Activated CD4-positive, alpha-beta T cell treated with anti-CD3 and anti-CD28 coated beads, Interleukin-10, Interleukin-2, amounts not matched to agents 100 ng/mL and 50 ng/mL, durations not matched to agents 16 hours and 8 hours (primary cell): ENCODE measurements around the gene KRT20.
A peak's percentile ranks its signal among the peaks of the same experiment; 100 is the strongest.
"Not testable (repeated sequence)": the region's sequence is repeated elsewhere in the genome, so short reads cannot be mapped to it uniquely, and the experiment has no call there.

Experiments used
- DNase-seq: peaks from one replicate; pipeline ENCODE4 v3.0.0-alpha.2; 2020

The KRT20 gene

DNA sequence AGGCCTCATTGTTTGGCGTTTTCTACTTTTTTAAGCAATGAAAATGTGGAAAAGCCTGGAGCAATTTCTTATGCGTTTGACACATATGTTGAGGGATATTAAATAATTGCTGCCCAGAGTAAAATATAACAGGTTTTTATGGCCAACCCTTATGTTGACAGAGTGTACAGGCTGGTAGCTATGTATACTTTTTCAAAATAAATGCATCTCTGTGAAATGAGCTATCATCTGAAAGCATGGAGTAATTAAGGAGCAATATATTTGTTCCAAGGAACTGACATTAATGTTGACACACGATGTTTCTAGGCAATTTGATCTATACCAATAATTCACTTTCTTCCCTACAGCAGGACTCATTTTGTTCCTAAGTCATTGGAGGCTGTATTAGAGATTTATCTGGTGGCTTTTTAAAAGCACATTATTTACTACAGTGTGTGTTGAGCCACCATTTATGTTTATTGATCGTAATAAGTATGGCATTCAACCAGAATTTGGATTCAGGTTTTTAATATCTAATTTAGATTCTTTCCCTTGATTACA lies 11.9 kb upstream of the KRT20 start:
- no peak for DNase-seq

GRCh38 chr17:40895106-40895730 lies 10.2 kb upstream of the KRT20 start:
- DNase-seq: no peak

- no peak for DNase-seq
Measured at GRCh38 chr17:40888196-40888720, 3.2 kb upstream of the KRT20 start.

DNA sequence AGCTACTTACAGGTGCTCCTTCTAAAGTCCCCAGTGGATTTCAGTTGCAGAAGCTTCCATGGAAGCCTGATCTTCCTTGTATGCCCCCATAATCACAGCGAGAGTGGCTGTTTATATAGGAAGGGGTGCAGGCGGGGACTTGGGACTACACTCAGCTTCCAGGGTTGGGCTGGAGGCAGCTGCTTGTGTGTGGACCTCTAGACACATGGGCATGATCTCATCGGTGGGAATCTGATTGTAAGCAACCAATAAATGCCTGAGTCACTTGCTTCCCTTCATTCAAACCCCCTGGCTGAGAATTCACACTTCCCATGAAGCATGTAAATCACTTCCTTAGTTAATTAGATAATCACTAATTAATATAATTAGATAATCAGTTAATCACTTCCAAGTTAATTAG lies 1.0 kb upstream of the KRT20 start:
- DNase-seq: no peak

DNA sequence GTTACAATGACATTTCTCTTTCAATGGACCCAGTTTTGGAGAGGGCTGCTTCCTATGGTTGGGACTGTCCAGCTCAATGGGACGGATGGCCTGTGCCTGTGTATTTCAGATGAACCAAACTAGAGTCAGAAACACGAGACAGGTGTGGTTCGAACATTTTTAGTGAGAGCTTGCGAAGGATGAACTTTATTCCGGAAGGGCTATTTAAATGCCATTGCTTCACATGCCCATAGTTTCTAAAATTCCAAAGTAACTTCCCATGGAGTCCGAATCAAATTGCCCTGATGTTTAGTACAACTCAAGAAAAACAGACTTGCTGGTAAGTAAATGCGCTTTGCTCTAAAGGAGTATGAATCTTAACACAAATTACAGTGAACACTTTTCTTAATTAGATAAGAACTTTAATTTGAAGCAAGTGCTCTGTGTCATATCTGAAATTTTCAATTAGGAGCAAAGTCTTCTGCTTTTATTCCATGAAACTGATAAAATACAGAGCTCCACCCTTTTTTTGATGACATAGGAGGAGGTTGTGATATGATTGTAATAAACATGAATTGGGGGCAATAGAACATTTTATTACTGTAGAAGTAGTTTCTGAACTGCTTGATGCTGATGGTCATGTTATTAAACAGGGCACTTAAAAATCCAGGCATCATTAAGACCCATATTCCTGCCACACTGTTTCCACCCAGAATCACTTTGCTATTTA lies 1.3 kb downstream of the KRT20 start:
- DNase-seq: no peak

DNA sequence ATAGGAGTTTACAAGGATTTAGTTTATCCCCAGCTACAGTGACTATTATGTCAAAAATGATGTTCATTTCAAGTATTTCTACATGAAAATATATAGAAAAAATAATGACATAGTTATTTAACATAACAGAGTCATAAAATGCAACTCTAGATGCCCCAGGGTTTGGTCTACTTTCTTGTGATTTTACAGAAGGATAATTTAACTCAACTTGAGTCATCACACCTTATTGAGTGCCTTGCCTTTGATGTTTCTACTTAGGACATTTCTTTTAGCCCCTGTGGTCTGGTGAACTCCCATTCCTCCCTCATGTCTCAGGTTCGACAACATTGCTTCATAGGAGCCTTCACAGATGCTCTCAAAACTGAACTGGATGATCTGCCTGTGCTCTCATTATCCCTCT lies 2.0 kb downstream of the KRT20 start:
- DNase-seq: no peak

DNA sequence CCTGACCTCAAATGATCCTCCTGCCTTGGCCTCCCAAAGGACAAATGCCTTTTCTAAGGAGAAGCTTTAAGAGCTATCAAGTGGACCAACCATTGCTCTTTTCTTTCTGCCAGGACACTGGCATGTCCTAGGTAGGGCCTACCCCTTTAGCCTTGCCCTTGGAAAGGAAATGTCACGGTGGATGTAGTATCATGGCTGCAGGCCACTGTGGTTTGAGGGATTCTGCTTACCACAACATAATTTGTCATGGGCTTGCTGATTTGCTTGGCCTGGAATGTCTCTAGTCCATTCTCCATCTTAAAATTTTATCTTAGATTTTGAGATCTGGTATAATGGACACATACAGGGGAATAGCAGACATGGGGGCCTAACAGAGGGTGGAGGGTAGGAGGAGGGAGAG lies 6.0 kb downstream of the KRT20 start:
- no peak for DNase-seq

- no peak for DNase-seq
Measured at GRCh38 chr17:40878044-40878443, 7.0 kb downstream of the KRT20 start.

DNA sequence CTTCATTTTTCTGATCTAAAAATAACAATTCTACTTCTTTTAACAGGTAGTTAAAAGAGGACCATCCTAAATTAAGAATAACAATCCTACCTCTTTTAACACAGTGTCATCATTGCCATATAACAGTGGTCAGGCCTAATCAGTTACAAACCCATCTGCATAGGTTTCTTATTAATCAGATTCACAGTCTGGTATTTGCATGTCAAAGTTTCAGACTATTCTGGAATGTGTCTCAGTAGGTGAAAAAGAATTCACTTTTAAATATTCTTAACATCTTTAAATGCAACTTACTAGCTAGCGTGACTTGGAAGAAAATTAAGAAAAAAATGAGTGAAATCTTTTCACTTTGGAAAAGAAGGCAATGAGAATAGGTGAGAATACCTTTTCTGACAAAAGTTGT lies 11.2 kb downstream of the KRT20 start:
- no peak for DNase-seq

DNA sequence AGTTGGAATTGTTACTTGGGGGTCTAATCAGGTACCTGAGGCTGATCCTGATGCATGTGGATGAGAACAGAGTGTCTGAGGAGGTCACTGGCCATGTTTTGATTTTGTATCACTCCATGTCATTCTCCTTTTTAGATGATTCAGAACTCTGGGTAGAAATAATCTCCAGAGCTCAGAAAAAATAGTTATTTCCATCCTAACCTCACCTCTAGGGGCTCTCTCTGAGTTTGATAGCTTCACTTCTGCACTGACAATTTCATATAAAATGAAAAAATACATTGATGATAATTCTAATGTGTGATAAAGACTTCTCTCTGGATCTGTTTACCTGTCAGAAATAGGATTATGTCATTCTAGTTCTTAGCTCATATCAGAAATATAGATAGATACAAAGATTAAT lies 11.8 kb downstream of the KRT20 start:
- no peak for DNase-seq

DNA sequence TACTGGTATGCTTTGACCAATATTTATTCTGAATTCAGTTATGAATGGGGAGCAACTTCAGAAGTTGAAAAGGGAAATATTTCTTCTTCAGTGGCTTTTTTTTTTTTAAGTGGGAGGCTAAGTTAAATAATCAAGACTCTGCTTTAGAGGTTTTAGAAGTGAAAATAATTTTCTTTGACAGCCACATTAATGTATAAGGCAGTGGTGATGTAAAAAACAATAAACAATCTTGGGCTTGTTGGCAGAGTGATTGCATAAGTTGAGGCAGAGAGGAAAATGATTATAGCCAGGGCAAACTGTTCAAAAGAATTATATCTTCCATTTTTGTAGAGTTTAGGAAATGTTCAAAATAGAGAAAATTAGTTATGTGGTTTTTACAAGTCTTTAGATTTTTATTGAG lies 12.6 kb downstream of the KRT20 start:
- no peak for DNase-seq

DNA sequence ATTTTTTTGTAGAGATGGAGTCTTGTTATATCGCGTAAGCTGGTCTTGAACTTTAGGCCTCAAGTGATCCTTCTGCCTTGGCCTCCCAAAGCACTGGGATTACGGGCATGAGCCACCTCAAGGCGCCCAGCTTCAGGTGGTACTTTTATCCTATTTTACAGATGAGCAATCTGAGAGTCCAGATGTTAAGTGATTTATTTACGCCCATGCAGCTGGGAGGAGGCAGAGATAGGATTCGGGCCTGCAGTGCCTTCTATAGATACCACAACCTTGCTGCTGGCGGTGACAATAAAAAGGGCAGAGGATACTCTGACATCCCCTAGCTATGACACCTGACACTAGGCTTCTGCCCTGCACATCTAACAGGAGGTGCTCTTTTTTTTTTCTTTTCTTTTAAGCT lies 13.7 kb downstream of the KRT20 start:
- no peak for DNase-seq

DNA sequence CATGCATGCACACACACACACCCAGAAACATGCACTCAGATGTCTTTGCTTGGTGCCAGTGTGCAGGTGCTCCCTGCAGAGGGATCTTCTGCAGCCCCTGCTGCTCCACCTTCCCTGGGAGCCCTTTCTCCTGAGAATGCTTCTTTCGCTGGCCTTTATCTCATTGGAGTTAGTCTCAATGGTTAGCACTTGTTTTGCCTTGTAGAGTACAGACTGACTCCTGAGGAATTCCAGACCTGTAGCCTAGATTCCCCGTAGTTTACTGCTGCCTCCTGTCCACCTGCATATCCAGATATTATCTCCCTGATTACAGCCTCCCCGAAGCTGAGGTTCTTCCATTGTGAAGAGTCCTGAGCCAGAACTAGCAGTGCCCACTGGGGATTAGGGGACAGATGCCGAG lies 14.9 kb downstream of the KRT20 start:
- DNase-seq: no peak

GRCh38 chr17:40866838-40867237 lies 18.2 kb downstream of the KRT20 start, which contains the start of gene KRT12:
Gene KRT12 (minus strand): TSS chr17:40867223. CDS start chr17:40867186, 37 bp downstream.
- no peak for DNase-seq

DNA sequence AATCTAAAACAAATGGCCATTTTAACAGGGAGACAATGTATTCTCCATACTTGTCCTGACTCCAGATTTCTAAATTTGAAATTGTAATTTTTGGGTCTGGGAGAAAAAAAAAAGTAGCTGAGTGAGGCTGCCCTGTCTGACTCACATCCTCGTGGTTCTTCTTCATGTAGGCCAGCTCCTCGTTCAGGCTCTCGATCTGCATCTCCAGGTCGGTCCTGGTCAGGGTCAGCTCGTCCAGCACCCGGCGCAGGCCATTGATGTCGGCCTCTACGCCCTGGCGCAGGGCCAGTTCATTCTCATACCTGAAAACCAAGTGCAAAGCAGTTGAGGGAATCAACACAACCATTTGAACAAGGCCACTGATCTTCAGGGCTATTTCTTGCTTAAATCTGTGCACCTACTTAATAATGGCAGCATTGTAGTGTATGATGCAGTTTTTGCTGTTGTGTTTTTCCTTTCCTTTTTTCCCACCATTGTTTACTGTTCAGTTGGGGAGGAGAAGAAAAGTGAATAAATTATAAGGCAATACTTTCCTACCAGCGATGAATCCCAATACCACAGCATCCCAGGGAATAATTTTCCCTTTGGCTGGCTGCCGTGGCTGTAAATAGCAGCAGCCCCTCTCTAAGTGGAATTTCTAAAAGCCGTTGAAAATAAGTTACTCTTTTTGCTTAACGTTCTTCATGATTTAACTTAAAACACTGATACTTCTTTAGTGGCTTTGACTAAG lies 20.2 kb downstream of the KRT20 start:
- no peak for DNase-seq

DNA sequence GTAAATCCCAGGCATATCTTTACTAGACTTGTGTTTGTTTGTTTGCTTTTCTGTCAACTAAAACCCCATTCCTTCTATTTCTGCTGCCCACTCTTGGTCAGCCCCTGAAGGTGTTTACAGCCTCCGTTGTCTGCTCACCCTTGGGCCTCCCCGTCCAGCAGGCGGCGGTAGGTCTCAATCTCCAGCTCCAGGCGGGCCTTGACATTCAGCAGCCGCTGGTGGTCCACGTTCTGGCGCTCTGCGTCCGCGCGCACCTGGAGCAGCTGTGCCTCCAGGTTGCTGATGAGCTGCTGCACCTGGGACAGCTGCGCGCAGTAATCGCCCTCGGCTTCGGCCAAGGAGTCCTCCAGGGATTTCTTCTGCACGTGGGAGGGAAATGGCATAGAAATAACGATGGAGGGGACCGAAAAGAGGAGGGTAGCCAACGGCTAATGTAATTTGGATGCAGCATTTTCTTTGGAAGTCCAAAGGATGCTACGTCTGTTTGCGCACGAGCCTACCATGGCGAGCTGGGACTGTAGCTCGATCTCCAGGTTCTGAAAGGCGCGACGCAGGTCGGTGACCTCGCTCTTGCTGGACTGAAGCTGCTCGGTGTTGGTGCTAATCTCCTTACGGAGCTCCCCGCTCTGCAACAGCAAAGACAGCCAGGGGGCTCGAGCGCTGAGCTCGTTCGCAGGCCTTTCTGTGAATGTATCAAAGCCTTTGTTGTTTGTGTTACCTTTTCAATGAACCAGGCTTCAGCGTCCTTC lies 21.9 kb downstream of the KRT20 start:
- DNase-seq: no peak

- DNase-seq: no peak
Measured at GRCh38 chr17:40859536-40859935, 25.5 kb downstream of the KRT20 start.

DNA sequence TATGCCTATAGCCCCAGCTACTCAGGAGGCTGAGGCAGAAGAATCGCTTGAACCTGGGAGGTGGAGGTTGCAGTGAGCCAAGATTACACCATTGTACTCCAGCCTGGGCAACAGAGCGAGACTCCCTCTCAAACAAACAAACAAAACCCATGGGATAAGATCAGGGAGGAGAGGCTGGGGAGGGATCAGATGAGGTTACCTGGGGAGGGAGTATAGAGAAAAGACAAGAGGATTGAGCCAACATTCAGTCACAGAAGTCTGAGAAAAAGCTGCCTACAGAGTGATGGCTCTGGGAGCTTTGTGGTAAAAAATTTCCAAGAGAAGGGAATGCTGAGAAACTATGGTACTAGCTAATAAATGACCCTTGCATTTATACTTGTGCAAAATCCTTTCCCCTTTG lies 26.4 kb downstream of the KRT20 start:
- not testable (repeated sequence) for DNase-seq

DNA sequence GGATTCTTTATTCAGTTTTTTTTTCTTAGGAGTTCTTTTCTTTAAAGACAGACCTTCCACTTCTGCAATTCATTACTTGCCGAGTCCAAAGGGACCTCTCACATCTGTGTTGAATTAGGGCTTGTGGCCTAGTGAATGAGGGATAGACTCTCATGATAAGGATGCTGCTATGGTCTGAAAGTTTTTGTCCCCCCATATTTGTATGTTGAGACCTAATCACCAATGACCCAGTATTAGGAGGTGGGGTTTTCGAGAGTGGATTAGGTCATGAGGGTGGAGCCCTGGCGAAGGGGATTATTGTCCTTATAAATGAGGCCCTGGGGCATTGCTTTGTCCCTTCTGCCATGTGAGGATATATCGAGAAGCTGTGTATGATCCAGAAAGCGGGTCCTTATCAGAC lies 27.5 kb downstream of the KRT20 start:
- DNase-seq: no peak

DNA sequence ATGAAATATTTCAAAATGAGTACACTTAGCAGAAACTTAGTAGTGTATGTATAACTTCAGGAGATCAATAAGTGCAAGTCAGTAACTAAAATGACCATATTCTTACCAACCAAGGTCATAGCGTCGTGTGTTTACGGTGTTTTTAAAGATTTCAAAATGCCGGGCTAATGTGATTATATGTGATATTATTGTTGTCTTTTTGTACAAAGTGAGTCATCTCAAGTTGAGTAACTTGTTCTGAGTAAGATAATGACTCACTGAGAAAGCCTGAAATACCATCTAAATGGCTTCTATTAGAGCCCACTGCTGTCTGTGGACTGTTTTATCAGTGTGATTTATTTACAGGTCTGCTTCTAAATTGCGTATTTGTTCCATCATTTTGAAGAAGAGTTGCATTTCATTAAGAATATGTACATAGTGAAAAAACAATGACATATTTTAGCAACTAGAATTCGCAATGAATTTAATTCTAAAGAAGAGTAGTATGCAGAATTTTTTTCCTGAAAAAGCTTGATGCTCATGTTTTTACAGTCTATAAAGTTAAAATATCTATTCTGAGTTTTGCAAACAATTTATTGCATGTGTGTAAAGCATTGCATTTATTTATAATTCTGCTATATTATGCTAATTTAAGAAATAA lies 30.7 kb downstream of the KRT20 start:
- peak; percentile 11 for DNase-seq

- DNase-seq: no peak
Measured at GRCh38 chr17:40852364-40852763, 32.7 kb downstream of the KRT20 start.

DNA sequence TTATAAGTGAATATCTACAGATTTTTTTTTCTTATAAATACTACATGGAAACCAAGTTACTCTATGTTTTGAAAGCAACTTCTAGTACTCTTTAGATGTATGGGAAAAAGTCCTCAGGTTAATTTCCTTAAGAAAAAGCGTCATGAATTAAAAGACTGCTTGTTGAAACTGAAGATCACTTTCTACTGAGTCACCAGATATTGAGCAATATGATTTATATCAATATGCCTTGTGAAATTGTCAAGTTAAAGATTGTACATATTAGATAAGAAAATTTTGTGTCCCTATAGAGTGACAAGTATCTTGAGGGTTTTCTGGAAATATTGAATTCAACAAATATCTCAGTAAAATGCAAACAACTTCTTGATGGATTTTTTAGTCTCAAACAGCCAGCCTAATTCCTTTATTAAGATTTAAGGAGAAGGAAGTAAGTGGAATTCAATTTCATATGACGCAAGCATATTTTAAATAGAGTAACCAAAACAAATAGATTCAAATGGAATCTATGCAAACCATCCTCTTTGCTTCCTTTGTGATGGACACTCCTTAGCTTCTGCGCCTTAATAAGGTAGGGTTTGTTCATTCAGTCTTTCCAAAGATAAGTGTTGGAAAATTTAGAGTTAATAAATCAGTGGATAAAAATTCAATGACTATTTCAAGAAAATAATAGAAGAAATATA lies 34.6 kb downstream of the KRT20 start:
- no peak for DNase-seq
